ENCODE measurements around the gene SLX9.

DNA sequence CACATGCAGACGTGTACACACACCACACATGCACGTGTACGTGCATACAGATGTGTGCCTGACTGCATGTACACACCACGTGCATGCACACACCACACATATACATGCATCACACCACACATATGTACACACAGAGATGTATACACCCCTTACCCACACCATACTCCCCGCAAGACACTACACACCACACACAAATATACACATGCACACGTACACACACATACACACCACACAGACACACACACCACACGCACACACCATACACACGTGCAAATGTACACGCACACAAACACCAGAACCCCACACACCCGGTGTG lies 28.8 kb upstream of the SLX9 start:
- no peak for TF ChIP-seq POLR2A (IDR thresholded peaks at IDR 0.05)
- TF ChIP-seq, protein P1, sequence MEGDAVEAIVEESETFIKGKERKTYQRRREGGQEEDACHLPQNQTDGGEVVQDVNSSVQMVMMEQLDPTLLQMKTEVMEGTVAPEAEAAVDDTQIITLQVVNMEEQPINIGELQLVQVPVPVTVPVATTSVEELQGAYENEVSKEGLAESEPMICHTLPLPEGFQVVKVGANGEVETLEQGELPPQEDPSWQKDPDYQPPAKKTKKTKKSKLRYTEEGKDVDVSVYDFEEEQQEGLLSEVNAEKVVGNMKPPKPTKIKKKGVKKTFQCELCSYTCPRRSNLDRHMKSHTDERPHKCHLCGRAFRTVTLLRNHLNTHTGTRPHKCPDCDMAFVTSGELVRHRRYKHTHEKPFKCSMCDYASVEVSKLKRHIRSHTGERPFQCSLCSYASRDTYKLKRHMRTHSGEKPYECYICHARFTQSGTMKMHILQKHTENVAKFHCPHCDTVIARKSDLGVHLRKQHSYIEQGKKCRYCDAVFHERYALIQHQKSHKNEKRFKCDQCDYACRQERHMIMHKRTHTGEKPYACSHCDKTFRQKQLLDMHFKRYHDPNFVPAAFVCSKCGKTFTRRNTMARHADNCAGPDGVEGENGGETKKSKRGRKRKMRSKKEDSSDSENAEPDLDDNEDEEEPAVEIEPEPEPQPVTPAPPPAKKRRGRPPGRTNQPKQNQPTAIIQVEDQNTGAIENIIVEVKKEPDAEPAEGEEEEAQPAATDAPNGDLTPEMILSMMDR (IDR thresholded peaks at IDR 0.05), result no peak
